ENCODE results near the gene DAZL.
"Not testable (repeated sequence)": the region's sequence is repeated elsewhere in the genome, so short reads cannot be mapped to it uniquely, and the experiment has no call there.

DAZL gene, protein sequence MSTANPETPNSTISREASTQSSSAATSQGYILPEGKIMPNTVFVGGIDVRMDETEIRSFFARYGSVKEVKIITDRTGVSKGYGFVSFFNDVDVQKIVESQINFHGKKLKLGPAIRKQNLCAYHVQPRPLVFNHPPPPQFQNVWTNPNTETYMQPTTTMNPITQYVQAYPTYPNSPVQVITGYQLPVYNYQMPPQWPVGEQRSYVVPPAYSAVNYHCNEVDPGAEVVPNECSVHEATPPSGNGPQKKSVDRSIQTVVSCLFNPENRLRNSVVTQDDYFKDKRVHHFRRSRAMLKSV

DNA sequence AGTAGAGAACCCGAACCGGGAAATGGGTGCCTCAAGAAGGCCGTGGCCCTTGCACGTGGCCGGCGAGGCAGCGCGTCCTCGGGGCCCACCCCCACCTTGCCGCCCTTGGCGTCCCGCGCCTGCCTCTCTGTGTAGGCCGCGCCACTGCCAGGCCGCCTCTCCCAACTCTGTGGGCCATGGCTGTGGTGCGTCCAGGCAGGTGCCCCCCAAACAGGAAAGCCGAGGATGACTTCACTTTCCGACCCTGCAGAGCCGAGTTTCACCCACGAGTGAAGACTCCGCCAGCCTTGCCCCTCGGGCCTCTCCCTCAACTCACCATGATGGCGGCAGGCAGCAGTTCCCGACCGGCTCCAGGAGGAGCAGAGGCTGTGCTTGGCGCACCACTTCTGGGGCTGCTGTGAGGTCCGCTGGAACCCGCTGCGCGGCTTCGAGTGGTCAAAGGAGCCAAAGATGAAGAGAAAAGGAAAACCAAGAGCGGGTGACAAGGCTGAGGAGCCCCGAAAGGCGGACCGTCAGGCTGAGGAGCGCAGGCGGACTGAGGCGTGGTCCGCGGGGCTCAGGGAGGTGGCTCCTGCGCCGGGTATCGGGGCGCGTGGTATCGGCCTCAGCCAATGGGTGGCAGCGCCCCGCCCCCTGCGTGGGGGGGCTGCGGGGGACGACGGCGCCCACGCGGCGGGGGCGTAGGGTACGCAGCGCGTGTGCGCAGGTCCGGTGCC, at the start of gene DAZL:
Gene DAZL, minus strand, starts transcription at position 537 of the 716 bp plus-strand sequence. Its CDS starts 218 bp downstream, at position 319.
- Mint-ChIP-seq H3K9me3 (peaks cover 0 to 6% of the 10 kb centered on the region in 2 donors), H3K27me3 (peaks cover 10% of the 10 kb centered on the region), H3K4me3 (no peak within 1 kb of the TSS), H3K4me1 (no peaks in the 10 kb centered on the region), H3K27ac (no peak within 1 kb of the TSS)
- ATAC-seq (peak; percentile 82), DNase-seq (no peak)

DNA sequence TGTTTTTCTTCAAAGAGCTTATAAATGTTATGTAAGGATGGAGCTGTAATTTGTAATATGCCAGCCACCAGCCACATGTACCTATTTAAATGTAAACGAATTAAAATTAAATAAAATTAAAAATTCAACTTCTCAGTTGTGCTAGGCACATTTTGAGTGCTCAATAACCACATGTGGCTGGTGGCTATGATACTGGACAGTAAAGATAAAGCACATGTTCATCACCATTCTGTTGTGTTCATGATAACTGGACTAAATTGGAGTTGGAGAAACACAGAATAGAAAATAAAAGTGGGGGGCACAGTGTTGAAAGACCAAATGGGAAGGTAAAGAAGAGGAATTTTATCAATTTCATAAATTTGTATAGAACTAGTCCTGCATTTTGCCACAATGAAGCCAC, 49.8 kb upstream of the DAZL start:
- no peak overlapping the region for H3K4me3 Mint-ChIP-seq
- H3K27ac Mint-ChIP-seq, result no peak overlapping the region
- H3K27me3 Mint-ChIP-seq, result no peaks in the 10 kb centered on the region
- DNase-seq, result no peak
- no peak for ATAC-seq
- no peaks in the 10 kb centered on the region for H3K4me1 Mint-ChIP-seq
- no peaks in the 10 kb centered on the region for H3K9me3 Mint-ChIP-seq

DNA sequence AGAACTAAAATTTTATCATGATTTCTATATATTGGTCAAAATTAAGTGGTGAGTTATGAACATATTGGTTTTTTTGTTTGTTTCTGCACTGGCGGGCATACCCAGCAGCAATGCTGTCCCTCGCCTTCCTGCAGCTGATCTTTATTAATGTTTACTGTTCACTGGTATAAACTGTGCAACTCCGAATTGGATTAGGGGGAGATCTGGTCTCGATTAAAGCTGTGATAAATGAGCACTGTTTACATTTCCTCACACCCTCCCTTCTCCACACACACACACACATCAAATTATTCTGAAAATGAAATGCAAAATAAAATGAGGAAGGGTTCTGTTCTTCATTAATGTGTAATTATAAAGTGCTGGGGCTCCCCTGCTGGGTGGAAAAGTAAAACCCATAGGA, 48.5 kb upstream of the DAZL start:
- no peak for ATAC-seq
- H3K4me3 Mint-ChIP-seq, result no peak overlapping the region

DNA sequence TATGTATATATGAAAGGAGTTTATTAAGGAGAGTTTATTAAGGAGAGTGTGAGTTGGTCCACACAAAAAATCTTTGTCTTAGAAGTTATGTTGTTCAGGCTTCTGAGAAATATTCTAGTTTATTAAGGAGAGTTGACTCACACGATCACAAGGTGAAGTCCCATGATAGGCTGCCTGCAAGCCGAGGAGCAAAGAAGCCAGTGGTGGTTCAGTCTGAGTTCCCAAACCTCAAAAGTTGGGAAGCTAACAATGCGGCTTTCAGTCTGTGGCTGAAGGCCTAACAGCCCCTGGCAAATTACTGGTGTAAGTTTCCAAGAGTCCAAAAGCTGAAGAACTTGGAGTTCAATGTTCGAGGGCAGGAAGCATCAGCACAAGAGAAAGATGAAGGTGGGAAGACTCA, 42.4 kb upstream of the DAZL start:
- Mint-ChIP-seq H3K9me3 (no peaks in the 10 kb centered on the region), H3K4me3 (no peak overlapping the region), H3K27me3 (no peaks in the 10 kb centered on the region), H3K27ac (no peak overlapping the region), H3K4me1 (no peaks in the 10 kb centered on the region)
- DNase-seq (no peak), ATAC-seq (no peak)

More for the DNA sequence above, 48.5 kb upstream of the DAZL start:
- no peaks in the 10 kb centered on the region for H3K27me3 Mint-ChIP-seq
- H3K4me1 Mint-ChIP-seq, result no peaks in the 10 kb centered on the region
- H3K27ac Mint-ChIP-seq, result no peak overlapping the region
- DNase-seq, result no peak
- H3K9me3 Mint-ChIP-seq, result no peaks in the 10 kb centered on the region

DNA sequence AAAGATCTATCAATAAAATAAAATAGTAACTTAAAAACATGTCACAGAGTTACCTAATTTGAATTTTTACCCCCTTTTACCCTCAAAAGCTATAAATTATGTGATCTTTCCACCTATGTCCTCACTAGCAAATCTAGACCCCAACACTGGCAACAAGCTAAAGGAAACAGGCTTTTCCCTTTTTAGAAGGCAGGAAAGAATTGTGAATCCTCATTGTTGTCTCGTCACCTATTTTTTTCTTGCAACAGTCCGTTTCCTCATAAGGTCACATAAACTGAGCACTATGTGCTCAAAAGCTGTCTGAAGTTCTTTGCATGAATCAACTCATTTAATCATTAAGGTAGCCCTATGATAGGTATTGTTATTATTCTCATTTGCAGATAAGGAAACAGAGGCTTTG, 34.6 kb upstream of the DAZL start:
- Mint-ChIP-seq H3K27ac (no peak overlapping the region), H3K27me3 (no peaks in the 10 kb centered on the region), H3K4me1 (no peaks in the 10 kb centered on the region), H3K9me3 (no peaks in the 10 kb centered on the region), H3K4me3 (no peak overlapping the region)
- DNase-seq (no peak), ATAC-seq (no peak)

DNA sequence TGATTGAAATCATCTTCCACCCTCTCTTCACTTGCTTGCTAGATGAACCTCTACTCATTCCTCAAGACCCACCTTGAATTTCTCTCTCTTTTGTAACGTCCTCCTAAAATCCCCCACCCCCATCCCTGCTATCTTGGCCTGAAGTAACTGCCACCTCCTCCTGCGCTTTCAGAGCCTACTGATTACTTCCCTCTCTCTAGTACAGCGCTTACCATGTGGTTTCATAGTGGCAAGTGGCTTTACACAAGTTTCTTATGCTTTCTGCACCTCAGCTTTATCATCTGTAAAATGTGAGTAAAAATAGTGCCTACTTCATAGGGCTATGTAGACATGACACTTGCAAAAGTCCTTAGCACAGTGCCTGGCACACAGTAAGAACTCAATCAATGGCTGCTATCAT, 28.7 kb upstream of the DAZL start:
- no peak for DNase-seq
- no peaks in the 10 kb centered on the region for H3K4me1 Mint-ChIP-seq
- no peak for ATAC-seq
- no peaks in the 10 kb centered on the region for H3K9me3 Mint-ChIP-seq
- H3K27me3 Mint-ChIP-seq, result no peaks in the 10 kb centered on the region
- H3K27ac Mint-ChIP-seq, result no peak overlapping the region
- no peak overlapping the region for H3K4me3 Mint-ChIP-seq

DNA sequence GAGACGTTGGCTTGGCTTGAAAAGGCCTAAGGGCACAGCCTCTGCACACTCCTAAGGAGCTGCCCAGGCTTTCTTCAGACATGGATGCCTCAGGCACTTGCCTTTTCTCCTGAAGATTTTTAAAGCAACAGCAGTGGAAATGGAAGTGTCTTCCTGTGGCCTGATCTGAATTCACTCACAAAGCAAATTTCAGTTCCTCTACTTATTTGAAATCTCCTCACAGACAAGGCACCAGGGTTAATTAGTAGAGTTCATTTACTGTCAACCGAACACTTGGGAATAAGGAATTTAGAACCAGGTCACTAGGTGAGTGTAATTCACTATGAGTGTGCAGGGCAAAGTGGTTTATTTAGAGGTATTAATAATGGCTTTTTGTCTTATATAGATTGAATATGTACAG, 27.2 kb upstream of the DAZL start:
- Mint-ChIP-seq H3K9me3 (no peaks in the 10 kb centered on the region), H3K27ac (no peak overlapping the region), H3K4me3 (no peak overlapping the region), H3K27me3 (no peaks in the 10 kb centered on the region), H3K4me1 (no peaks in the 10 kb centered on the region)
- no peak for ATAC-seq
- DNase-seq, result no peak

DNA sequence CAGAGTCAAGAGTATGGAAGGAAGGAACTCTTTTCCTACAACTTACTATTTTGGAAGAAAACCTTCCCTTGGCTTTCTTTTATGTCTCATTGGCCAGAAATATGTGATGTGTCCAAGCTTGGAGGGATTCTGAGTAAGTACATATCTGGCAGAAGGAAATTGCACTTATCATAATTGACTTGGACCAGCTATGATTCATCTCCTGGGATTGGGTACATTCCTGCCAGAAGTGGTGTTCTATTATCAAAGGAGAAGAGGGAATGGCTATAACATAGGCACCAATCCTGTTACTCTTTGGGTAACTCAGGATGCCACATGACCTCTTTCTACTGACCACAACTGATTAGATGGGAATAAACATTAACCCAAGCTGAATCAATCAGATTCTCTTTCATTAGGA, 13.5 kb upstream of the DAZL start:
- H3K4me3 Mint-ChIP-seq, result no peak overlapping the region
- no peak for DNase-seq
- H3K9me3 Mint-ChIP-seq, result peaks cover 20 to 23% of the 10 kb centered on the region in 2 donors
- ATAC-seq, result no peak
- no peak overlapping the region for H3K27ac Mint-ChIP-seq
- H3K27me3 Mint-ChIP-seq, result no peaks in the 10 kb centered on the region
- no peaks in the 10 kb centered on the region for H3K4me1 Mint-ChIP-seq

DNA sequence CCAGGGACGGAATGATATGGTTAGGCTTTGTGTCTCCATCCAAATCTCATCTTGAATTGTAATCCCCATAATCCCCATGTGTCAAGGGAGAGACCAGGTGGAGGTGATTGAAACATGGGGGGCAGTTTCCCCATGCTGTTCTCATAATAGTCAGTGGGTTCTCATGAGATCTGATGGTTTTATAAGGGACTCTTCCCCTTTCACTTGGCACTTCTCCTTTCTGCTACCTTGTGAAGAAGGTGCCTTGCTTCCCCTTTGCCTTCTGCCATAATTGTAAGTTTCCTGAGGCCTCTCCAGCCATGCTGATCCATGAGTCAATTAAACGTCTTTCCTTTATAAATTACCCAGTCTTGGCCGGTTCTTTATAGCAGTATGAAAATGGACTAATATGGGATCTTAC, 11.9 kb upstream of the DAZL start:
- not testable (repeated sequence) for DNase-seq, H3K27ac Mint-ChIP-seq, H3K4me1 Mint-ChIP-seq, ATAC-seq, H3K27me3 Mint-ChIP-seq, H3K4me3 Mint-ChIP-seq
- H3K9me3 Mint-ChIP-seq, result peaks cover 20 to 23% of the 10 kb centered on the region in 2 donors

DNA sequence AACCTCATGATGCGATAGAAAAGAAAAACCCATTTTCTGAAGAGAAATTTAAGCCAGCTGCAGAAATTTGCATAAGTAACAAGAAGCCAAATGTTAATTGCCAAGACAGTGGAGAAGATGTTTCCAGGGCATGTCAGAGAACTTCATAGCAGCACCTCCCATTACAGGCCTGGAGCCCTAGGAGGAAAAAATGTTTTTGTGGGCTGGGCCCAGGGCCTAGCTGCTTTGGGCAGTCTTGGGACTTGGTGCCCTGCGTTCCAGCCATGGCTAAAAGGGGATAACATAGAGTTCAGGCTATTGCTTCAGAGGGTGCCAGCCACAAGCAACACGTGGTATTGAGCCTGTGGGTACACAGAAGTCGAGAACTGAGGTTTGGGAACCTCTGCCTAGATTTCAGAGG, 10.9 kb upstream of the DAZL start:
- Mint-ChIP-seq H3K4me3 (no peak overlapping the region), H3K4me1 (no peaks in the 10 kb centered on the region), H3K9me3 (peaks cover 20 to 23% of the 10 kb centered on the region in 2 donors), H3K27me3 (no peaks in the 10 kb centered on the region), H3K27ac (no peak overlapping the region)
- DNase-seq (no peak), ATAC-seq (no peak)

DNA sequence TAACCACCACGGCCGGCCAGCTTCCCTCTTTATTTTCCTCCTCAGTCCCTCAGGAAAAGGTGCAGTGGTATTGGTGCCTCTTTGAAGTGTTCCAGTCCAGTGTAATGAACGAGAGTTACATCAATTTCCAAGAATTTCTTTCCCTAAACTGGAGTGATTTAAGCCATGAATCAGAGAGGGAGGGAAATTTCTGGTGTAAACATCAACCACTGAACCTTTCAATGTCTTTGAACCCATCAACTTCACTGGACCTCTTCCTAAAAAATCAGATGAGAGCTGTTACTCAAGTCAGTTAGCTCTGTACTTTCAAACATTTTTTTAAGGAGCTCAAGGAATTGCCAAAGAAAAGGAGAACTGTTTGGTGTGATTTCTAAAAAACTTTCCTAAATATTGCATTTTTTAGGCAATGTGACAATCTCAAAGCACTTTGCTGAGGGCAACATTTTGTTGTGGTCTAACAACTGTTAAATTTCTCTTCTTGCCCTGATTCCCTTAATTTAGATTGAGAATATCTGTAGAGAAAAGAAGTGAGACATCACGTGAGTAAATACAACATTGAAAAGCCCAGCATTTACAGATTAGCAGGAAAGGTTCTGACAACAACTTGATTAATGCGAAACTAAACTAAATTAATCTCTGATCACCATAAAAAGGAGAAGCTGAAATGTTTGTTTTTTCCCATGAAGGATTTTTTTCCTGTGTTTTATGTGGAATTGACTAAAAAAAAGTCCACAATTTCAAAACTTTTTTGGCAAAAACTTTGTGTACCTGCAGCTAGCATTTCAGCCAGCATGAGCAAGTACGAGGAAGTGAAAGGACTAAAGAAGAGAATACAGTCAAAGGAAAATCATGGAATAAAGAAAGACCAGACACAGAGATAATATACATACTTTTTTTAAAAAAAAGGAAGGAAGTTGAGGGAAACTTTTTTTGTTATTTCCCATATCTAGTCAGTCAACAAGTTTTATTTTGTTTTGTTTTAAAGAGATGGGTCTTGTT, 9.1 kb upstream of the DAZL start:
- no peak for DNase-seq

DNA sequence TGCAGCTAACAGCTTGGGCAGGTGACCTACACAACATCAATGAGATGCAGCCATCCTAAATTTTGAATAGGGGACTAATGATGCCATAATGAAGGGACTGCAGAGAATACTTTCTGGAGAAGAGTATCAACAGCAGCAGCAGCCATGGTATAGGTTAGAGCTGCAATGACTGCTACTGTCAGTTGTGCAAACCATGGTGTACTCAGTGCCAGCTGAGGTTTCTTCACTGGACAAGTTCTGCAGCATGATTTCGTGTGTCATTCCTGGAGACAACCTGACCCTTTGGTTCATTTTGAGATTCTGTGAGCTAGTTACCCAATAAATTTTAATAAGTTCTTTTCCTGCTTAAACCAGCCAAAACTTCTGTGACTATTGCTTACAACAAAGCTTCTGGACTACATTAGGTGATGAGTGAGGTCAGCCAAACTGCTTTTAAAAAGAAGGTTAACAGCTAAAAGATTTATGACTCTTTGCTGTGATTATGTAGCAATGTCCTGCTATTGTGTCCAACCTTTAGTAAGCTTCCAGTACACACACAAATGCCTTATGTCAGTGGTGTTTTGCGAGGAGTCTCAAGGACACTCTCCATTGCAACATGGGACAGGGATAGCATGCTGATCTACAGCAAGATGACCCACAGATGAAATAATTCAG, 4.8 kb upstream of the DAZL start:
- no peaks in the 10 kb centered on the region for H3K4me1 Mint-ChIP-seq
- no peak overlapping the region for H3K4me3 Mint-ChIP-seq
- H3K27me3 Mint-ChIP-seq, result no peaks in the 10 kb centered on the region
- DNase-seq (no peak), ATAC-seq (no peak)
- no peak overlapping the region for H3K27ac Mint-ChIP-seq
- peaks cover 0 to 2% of the 10 kb centered on the region in 2 donors for H3K9me3 Mint-ChIP-seq

More for the DNA sequence above, 9.1 kb upstream of the DAZL start:
- Mint-ChIP-seq H3K4me1 (no peaks in the 10 kb centered on the region), H3K27ac (no peak overlapping the region), H3K27me3 (no peaks in the 10 kb centered on the region), H3K4me3 (no peak overlapping the region), H3K9me3 (peaks cover 20 to 23% of the 10 kb centered on the region in 2 donors)
- no peak for ATAC-seq

DNA sequence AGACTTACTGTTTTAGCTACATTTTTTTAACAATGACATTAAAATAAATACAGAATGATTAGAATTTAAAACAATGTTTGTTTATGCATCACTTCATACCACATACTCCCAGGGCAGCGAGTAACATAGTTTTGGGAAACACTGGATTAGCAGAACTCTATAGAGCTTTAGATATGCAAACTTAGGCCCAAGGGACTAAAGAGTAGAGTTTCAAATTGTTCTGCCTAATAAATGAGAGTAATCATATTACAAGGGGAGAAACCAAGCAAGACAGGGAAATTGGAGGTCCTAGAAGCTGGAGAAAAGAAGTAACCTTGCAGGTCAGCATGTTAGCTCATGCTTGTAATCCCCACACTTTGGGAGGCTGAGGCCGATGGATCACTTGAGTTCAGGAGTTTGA, 3.6 kb upstream of the DAZL start:
- Mint-ChIP-seq H3K4me1 (no peaks in the 10 kb centered on the region), H3K9me3 (peaks cover 0 to 6% of the 10 kb centered on the region in 2 donors), H3K27me3 (no peaks in the 10 kb centered on the region), H3K27ac (no peak overlapping the region), H3K4me3 (no peak overlapping the region)
- DNase-seq (no peak), ATAC-seq (no peak)

DNA sequence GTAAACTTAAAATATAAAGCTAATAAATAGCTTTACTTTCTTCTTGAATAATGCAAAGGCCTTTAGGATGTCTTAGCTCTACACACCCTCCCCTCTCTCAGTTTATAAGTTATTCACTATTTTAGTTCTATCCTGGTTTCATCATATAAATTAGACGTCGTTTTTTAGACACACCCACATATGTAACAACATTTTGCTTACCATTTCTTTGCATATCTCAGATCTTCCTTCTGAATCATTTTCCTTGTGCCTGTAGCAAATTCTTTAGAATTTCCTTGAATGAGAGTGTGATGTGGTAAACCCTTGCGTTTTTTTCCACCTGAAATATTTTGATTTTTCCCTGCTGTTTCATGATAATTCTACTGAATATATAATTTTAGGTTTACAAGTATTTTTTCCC, 2.5 kb upstream of the DAZL start:
- peaks cover 0 to 6% of the 10 kb centered on the region in 2 donors for H3K9me3 Mint-ChIP-seq
- ATAC-seq (no peak), DNase-seq (no peak)
- no peak overlapping the region for H3K27ac Mint-ChIP-seq
- H3K4me3 Mint-ChIP-seq, result no peak overlapping the region
- no peaks in the 10 kb centered on the region for H3K4me1 Mint-ChIP-seq
- no peaks in the 10 kb centered on the region for H3K27me3 Mint-ChIP-seq

DNA sequence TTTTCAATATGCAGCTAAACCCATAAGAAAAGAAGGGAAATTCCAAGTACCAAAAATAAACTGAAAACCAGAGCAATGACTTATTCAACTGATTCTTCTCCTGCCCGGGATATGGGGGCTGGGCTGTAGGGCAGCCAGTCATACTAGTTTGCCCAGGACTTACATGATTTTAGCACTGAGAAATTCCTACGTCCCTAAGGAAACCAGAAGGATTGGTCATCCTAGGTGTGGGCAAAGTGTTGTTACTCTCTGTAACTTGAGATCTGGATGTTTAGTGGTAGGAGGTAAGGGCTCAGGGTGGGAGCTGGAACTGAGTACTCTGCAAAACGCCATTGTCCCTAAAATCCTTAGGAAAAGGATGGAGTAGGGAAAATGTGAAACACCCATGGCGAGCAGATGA, 1.2 kb upstream of the DAZL start:
- Mint-ChIP-seq H3K4me1 (no peaks in the 10 kb centered on the region), H3K27me3 (no peaks in the 10 kb centered on the region)

More for the DNA sequence above, 1.2 kb upstream of the DAZL start:
- Mint-ChIP-seq H3K9me3 (peaks cover 0 to 6% of the 10 kb centered on the region in 2 donors), H3K27ac (no peak overlapping the region), H3K4me3 (no peak overlapping the region)
- ATAC-seq, result no peak
- DNase-seq, result no peak

All from stimulated activated naive CD8-positive, alpha-beta T cell treated with anti-CD3 and anti-CD28 coated beads, Interleukin-15, amount 100 ng/mL, for 72 hours (primary cell).